K562 (cell line): Measurements from ENCODE around the gene CDH6. TPM values are rescaled to one million over a fixed set of nuclear protein-coding genes. Genes with fewer than 3 reads are reported as not detected.

Source experiments
- ATAC-seq: fragments of 200-7000 bp; cut with Tn5 transposase; 3 replicates; pipeline ENCODE4 v1.9.1; 2020; ENCODE audit warnings: moderate library complexity
- BruUV-seq: library from RNA; stranded (reverse); fragments of 400-500 nt; replicated peaks from 2 replicates; lab custom pipeline; 2021; lab: Mats Ljungman, UMichigan
- CTCF ChIA-PET: fragments of 300-600 bp; formaldehyde crosslinking; extraction: SDS; loops from one replicate; lab custom pipeline; 2021; ENCODE audit warnings: low intra/inter-chr PET ratio; lab: Yijun Ruan, JAX
- POLR2A ChIA-PET: fragments of 300-600, 350-650 bp; sonication (Branson Sonifier 250); formaldehyde crosslinking; extraction: SDS; loops from one replicate; lab custom pipeline; 2021; ENCODE audit warnings: antibody characterized with exemption, inconsistent platforms; lab: Yijun Ruan, JAX
- DNase-seq, 4 experiments: peaks; one replicate each; pipeline versions ENCODE4 v3.0.0 to v3.0.0-alpha.2; 2011 to 2018; ENCODE audit warnings: low spot score in 3 of 4, mixed read lengths in 3 of 4; ENCODE audit errors: extremely low read depth in 1 of 4
- FAIRE-seq: peaks from 2 replicates; lab custom pipeline; 2011; peaks lifted over from hg19 to GRCh38; lab: Jason Lieb, UNC
- H2AFZ ChIP-seq: 2 replicates; pipeline ENCODE4 v1.6.0; 2011; ENCODE audit warnings: low read depth, low read length, control low read depth, inconsistent platforms
- H3K27ac ChIP-seq: fragments of 200-600 bp; 3 replicates; pipeline ENCODE4 v1.8.0; 2011; ENCODE audit warnings: low read depth, mild to moderate bottlenecking, control low read depth, inconsistent platforms, low read length, moderate library complexity, mixed read lengths; ENCODE audit errors: extremely low read depth
- H3K27me3 ChIP-seq, 2 experiments: fragments of 300-600 bp in 1 of 2; 2 replicates in 1 of 2; 3 replicates in 1 of 2; pipeline versions ENCODE4 v1.6.0 to v1.8.0; 2011; ENCODE audit warnings: inconsistent platforms in 2 of 2, low read length in 2 of 2, mild to moderate bottlenecking in 1 of 2, mixed read lengths in 1 of 2, moderate library complexity in 1 of 2; ENCODE audit not compliant: control insufficient read depth in 2 of 2, insufficient read depth in 2 of 2
- H3K36me3 ChIP-seq: fragments of 300-600 bp; 3 replicates; pipeline ENCODE4 v1.8.0; 2011; ENCODE audit warnings: mild to moderate bottlenecking, low read length, inconsistent platforms; ENCODE audit not compliant: control insufficient read depth, insufficient read depth
- H3K4me1 ChIP-seq, 2 experiments: fragments of 200-600 bp in 1 of 2; replicated peaks in 1 of 2; 2 replicates in 1 of 2; 3 replicates in 1 of 2; pipeline versions ENCODE4 v1.5.1 to v1.8.0; 2011; ENCODE audit warnings: inconsistent platforms in 2 of 2, low read length in 2 of 2, mild to moderate bottlenecking in 1 of 2, mixed read lengths in 1 of 2, moderate library complexity in 1 of 2; ENCODE audit not compliant: control insufficient read depth in 2 of 2, insufficient read depth in 2 of 2
- H3K4me2 ChIP-seq: 2 replicates; pipeline ENCODE4 v1.6.1; 2011; ENCODE audit warnings: low read length, control low read depth, inconsistent platforms, mixed read lengths; ENCODE audit not compliant: insufficient read depth
- H3K4me3 ChIP-seq: fragments of 200-600 bp; sonication (generic), shearing (Covaris generic); 2 replicates; pipeline ENCODE4 v1.5.1; 2016; ENCODE audit warnings: control low read depth, inconsistent platforms
- H3K79me2 ChIP-seq: fragments of 200-600 bp; 3 replicates; pipeline ENCODE4 v1.8.0; 2011; ENCODE audit warnings: low read length, inconsistent platforms; ENCODE audit not compliant: control insufficient read depth, insufficient read depth
- H3K9ac ChIP-seq, 2 experiments: 2 replicates each; pipeline versions ENCODE4 v1.6.0 to v1.6.1; 2011; ENCODE audit warnings: low read depth in 2 of 2, low read length in 2 of 2, control low read depth in 1 of 2, inconsistent platforms in 1 of 2, mild to moderate bottlenecking in 1 of 2, mixed read lengths in 1 of 2; ENCODE audit not compliant: insufficient read depth in 1 of 2
- H3K9me1 ChIP-seq: one replicate; pipeline ENCODE4 v1.6.0; 2011; ENCODE audit warnings: inconsistent platforms, mild to moderate bottlenecking, low read length, moderate library complexity; ENCODE audit not compliant: control insufficient read depth, insufficient read depth
- H3K9me3 ChIP-seq: replicated peaks from 2 replicates; pipeline ENCODE4 v1.5.1; 2011; ENCODE audit warnings: low read depth, low read length, inconsistent platforms; ENCODE audit not compliant: control insufficient read depth, insufficient read depth
- H4K20me1 ChIP-seq: replicated peaks from 2 replicates; pipeline ENCODE4 v1.6.1; 2011; ENCODE audit warnings: low read length, inconsistent platforms, mixed read lengths; ENCODE audit not compliant: control insufficient read depth, insufficient read depth
- FOXJ3 ChIP-seq: sonication (generic); formaldehyde crosslinking; IDR thresholded peaks from 2 replicates; pipeline ENCODE4 v1.4.0; 2020; ENCODE audit warnings: mild to moderate bottlenecking, missing genetic modification reagents
- FOXO4 ChIP-seq: fragments of 450-650 bp; formaldehyde crosslinking; IDR thresholded peaks from 2 replicates; pipeline ENCODE4 v1.4.0; 2020; ENCODE audit warnings: mild to moderate bottlenecking, moderate library complexity
- FOXP4 ChIP-seq: sonication (generic); formaldehyde crosslinking; IDR thresholded peaks from 2 replicates; pipeline ENCODE4 v1.8.0; 2022; ENCODE audit warnings: mild to moderate bottlenecking, missing genetic modification reagents, borderline replicate concordance
- HDAC8 ChIP-seq: fragments of 450-650 bp; IDR thresholded peaks from 2 replicates; pipeline ENCODE4 v1.6.1; 2016; ENCODE audit warnings: mild to moderate bottlenecking, missing genetic modification characterization, moderate library complexity, missing compliant biosample characterization
- HNRNPH1 ChIP-seq: fragments of 200-400 bp; formaldehyde crosslinking; optimal IDR thresholded peaks from 2 replicates; pipeline ENCODE3; 2017; ENCODE audit warnings: low read depth, mild to moderate bottlenecking, low read length, moderate library complexity
- RFX5 ChIP-seq: IDR thresholded peaks from 2 replicates; pipeline ENCODE4 v1.6.1; 2011; ENCODE audit warnings: low read depth, mild to moderate bottlenecking, improper control_type of control experiment, low read length
- TAF7 ChIP-seq: fragments of 450-650 bp; IDR thresholded peaks from 2 replicates; pipeline ENCODE4 v1.6.1; 2016; ENCODE audit warnings: missing genetic modification characterization, missing compliant biosample characterization
- YBX1 ChIP-seq: fragments of 450-650 bp; IDR thresholded peaks from 2 replicates; pipeline ENCODE4 v1.7.1; 2016; ENCODE audit warnings: mild to moderate bottlenecking
- ZNF740 ChIP-seq, 3 experiments: fragments of 200-800 bp in 1 of 3; sonication (Bioruptor generic) in 1 of 3; sonication (generic) in 1 of 3; formaldehyde crosslinking in 1 of 3; IDR thresholded peaks; 2 replicates each; pipeline versions ENCODE4 v1.6.1 to v1.8.0; 2016 to 2022; ENCODE audit warnings: mild to moderate bottlenecking in 2 of 3, missing compliant biosample characterization in 2 of 3, missing genetic modification characterization in 2 of 3, missing genetic modification reagents in 1 of 3
- WGBS: fragments of 100-300 bp; shearing (Covaris generic); methylation state at CpG from one replicate; pipeline ENCODE4 v1.1.6; 2016; ENCODE audit warnings: low coverage, mixed read lengths; ENCODE audit not compliant: insufficient coverage; ENCODE audit errors: missing lambda C conversion rate; 5-methylcytosine and 5-hydroxymethylcytosine counted together
- in situ Hi-C: fragments of 300-500 bp; cut with MboI; formaldehyde crosslinking; loops from 4 replicates; pipeline ENCODE4 v1.15.0; 2018; ENCODE audit warnings: inconsistent platforms, mixed read lengths
- intact Hi-C: fragments of 100-400 bp; cut with micrococcal nuclease; formaldehyde crosslinking; loops from 2 replicates; pipeline ENCODE4 v1.14.2; 2022
- polyA plus RNA-seq, 8 experiments: library from polyadenylated mRNA; depleted of rRNA in 4 of 8; stranded (reverse) in 5 of 8; unstranded in 3 of 8; fragments of >200 nt; fragmentation: Nextera tagmentation in 2 of 8; fragmentation: Illumina TruSeq in 1 of 8; extraction: Ambion mirVana in 2 of 8; extraction: Trizol in 1 of 8; gene quantifications; 2 replicates each; pipeline versions ENCODE4 v1.2.1 to v1.2.3, GENCODE V29; 2011 to 2014; ENCODE audit warnings: inconsistent platforms in 1 of 8, missing spikeins in 1 of 8
- total RNA-seq, 7 experiments: library from RNA; depleted of rRNA in 6 of 7; stranded (reverse); fragments of >200 nt in 6 of 7; fragmentation: Illumina TruSeq in 2 of 7; extraction: Trizol in 2 of 7; gene quantifications; 2 replicates each; pipeline versions ENCODE4 v1.2.1 to v1.2.3, GENCODE V29; 2011 to 2021; ENCODE audit warnings: low replicate concordance in 1 of 7

The CDH6 gene
- total and polyA plus RNA-seq, 9 of the 15 experiments (the other 6 are each of a cell fraction or from before 2014, with no cell fraction given), result not detected

GRCh38 chr5:31287985-31288384, 94.5 kb downstream of the CDH6 start (continued):
- no peak for TF ChIP-seq FOXP4 (CRISPR knock-in tag)

GRCh38 chr5:31289429-31289828, 95.9 kb downstream of the CDH6 start:
- intact Hi-C loops, result no loop called here
- no peak overlapping the region for H3K27ac ChIP-seq
- DNase-seq, result no peak
- no peaks in the 10 kb centered on the region for H4K20me1 ChIP-seq
- H3K9me1 ChIP-seq, result no peaks in the 10 kb centered on the region
- H3K79me2 ChIP-seq, result no peaks in the 10 kb centered on the region
- no peak for ATAC-seq
- H3K36me3 ChIP-seq, result no peaks in the 10 kb centered on the region
- in situ Hi-C loops, result no loop called here
- ChIA-PET CTCF (no interaction called here), POLR2A (no interaction called here)
- no TSS peak for BruUV-seq
- no peak overlapping the region for H3K4me3 ChIP-seq
- FAIRE-seq, result no peak
- H3K27me3 ChIP-seq, result no peaks in the 10 kb centered on the region; a peak in 1 of 5 replicates
- H2AFZ ChIP-seq, result no peak overlapping the region
- no peaks in the 10 kb centered on the region for H3K4me1 ChIP-seq
- 0% methylated on average over 3 of the region's 3 CpGs for WGBS
- H3K9me3 ChIP-seq, result no peaks in the 10 kb centered on the region
- no peak overlapping the region for H3K4me2 ChIP-seq
- no peak overlapping the region for H3K9ac ChIP-seq
- TF ChIP-seq RFX5, result no peak
- TF ChIP-seq ZNF740 (CRISPR knock-in tag; IDR thresholded peaks at IDR 0.05), result no peak
- TF ChIP-seq ZNF740 (tag; IDR thresholded peaks at IDR 0.05), result no peak
- no peak for TF ChIP-seq HNRNPH1
- no peak for TF ChIP-seq YBX1
- TF ChIP-seq TAF7 (tag), result no peak
- TF ChIP-seq FOXO4 (CRISPR knock-in tag), result no peak
- TF ChIP-seq HDAC8 (tag), result no peak
- no peak for TF ChIP-seq FOXJ3 (CRISPR knock-in tag)
